H7 (cell line): Measurements from ENCODE around the gene CENPV. TPM values are rescaled to one million over a fixed set of nuclear protein-coding genes. Genes with fewer than 3 reads are reported as not detected.
"Not testable (repeated sequence)": the region's sequence is repeated elsewhere in the genome, so short reads cannot be mapped to it uniquely, and the experiment has no call there.

ENCODE experiments used
- DNase-seq: peaks from one replicate; pipeline ENCODE4 v3.0.0; 2012
- H3K27me3 ChIP-seq: 2 replicates; pipeline ENCODE4 v1.6.0; 2011; ENCODE audit warnings: mild to moderate bottlenecking, low read length; ENCODE audit not compliant: control insufficient read depth, insufficient read depth
- H3K36me3 ChIP-seq: replicated peaks from 2 replicates; pipeline ENCODE4 v1.5.1; 2011; ENCODE audit warnings: low read length; ENCODE audit not compliant: control insufficient read depth, insufficient read depth
- H3K4me3 ChIP-seq: 2 replicates; pipeline ENCODE4 v1.5.1; 2011; ENCODE audit warnings: low read depth, mild to moderate bottlenecking, control low read depth, low read length, moderate library complexity; ENCODE audit not compliant: insufficient read depth
- total RNA-seq: library from RNA; depleted of rRNA; stranded (reverse); fragments of >200 nt; shearing (Covaris generic); gene quantifications from 2 replicates; pipeline ENCODE4 v1.2.3, GENCODE V29; 2014

The CENPV gene
- total RNA-seq, 1 experiment from 2014 or later, result 159 TPM

DNA sequence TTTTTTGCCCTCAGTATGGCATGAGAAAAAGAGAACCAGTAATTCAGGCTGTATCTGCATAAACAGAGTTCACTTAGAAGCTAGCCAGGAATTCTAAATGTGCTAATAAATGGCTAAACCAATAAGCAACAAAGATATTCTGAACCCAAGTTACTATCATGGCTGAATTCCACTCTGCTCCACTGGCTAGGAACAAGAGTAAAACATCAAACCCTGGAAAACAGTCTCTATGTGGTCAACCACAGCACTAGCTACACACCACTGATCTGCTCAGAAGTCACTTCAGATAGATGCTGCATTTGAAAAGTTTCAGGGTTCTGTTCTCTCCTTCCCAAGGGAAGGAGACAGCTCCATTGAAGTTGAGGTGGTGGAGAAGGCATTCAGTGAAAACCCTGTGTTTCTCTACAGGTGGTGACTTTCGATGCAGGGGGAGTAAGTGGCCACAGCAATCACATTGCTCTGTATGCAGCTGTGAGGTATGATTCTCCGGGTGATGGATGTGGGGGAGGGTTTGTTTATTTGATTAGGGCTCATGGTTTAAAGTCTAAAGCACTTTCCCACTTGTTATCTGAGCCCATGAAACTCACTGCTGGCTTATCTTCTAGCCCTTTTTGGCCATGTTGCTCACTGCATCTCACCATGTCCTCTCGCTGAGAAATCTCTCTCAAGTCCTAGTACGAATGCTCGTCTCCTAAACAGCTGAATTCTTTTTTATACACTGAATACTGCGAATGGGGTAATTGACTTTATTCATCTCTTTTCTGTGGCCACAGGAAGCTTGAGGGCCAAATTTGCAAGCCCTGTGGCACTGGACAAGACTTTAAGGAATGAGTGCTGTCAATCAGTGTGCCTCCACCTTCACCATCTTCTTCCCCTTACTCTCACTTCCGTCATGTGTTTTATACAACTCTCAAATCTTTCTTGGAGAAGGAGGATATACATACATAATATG, 39.9 kb downstream of the CENPV start:
- peaks cover 4% of the 10 kb centered on the region for H3K36me3 ChIP-seq
- H3K27me3 ChIP-seq, result no peaks in the 10 kb centered on the region
- no peak overlapping the region for H3K4me3 ChIP-seq
- no peak for DNase-seq

DNA sequence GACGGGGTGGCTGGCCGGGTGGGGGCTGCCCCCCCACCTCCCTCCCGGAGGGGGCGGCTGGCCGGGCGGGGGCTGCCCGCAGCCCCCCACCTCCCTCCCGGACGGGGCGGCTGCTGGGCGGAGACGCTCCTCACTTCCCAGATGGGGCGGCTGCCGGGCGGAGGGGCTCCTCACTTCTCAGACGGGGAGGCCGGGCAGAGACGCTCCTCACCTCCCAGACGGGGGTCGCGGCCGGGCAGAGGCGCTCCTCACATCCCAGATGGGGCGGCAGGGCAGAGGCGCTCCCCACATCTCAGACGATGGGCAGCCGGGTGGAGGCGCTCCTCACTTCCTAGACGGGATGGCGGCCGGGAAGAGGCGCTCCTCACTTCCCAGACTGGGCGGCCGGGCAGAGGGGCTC, 41.2 kb downstream of the CENPV start:
- not testable (repeated sequence) for H3K36me3 ChIP-seq, DNase-seq, H3K4me3 ChIP-seq, H3K27me3 ChIP-seq

DNA sequence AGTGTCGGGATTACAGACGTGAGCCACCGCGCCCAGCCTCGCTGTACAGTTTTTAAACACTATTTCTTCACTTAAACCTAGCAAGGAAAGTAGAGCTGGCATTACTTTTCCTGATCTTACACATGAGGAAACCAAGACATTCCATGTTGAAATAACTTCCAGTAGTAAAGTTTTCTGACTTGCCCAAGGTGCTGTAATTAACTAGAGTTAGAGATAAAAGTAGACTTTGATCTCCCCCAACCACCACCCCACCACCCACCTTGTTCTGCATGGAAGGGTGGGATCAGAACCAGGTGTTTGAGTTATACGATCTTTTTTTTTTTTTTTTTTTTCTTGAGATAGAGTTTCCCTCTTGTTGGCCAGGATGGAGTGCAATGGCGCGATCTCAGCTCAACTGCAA, 47.1 kb downstream of the CENPV start:
- Histone ChIP-seq H3K4me3 (no peak overlapping the region), H3K27me3 (no peaks in the 10 kb centered on the region), H3K36me3 (no peaks in the 10 kb centered on the region; the same call in 1 of the 2 replicates)
- no peak for DNase-seq

DNA sequence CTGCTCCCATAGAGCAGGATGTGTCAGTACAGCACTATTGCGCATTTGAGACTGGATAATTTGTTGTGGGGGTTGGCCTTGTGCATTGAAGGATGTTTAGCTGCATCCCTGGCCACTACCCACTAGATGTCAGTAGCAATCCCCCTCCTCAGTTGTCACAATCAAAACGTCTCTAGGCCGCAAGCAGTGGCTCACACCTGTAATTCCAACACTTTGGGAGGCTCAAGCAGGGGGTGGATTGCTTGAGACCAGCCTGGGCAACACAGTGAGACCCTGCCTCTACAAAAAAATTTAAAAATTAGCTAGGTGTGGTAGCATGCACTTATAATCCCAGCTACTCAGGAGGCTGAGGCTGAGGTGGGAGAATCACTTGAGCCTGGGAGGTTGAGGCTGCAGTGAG, 48.4 kb downstream of the CENPV start:
- H3K4me3 ChIP-seq, result no peak overlapping the region
- DNase-seq, result peak; percentile 61
- no peaks in the 10 kb centered on the region for H3K36me3 ChIP-seq
- no peaks in the 10 kb centered on the region for H3K27me3 ChIP-seq

DNA sequence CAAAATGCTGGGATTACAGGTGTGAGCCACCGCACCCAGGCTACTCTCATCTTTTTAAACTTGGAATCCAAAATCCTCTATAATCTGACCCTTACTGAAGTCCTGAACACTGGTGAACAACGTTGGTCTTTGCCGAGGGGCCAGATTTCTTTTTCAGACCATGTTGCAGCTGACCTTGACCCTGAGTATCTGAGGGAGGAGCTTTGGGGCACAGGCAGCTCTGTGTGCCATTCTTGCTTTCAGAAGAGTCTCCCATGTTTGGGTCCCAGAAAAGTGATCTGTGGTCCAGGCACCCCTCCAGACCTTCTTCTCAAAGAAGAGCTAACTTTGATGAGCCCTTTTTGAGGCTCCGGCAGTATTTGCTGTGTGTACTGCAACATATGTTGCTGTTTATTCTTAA, 50.4 kb downstream of the CENPV start:
- DNase-seq, result no peak
- H3K4me3 ChIP-seq, result no peak overlapping the region
- H3K36me3 ChIP-seq, result no peaks in the 10 kb centered on the region
- no peaks in the 10 kb centered on the region for H3K27me3 ChIP-seq

DNA sequence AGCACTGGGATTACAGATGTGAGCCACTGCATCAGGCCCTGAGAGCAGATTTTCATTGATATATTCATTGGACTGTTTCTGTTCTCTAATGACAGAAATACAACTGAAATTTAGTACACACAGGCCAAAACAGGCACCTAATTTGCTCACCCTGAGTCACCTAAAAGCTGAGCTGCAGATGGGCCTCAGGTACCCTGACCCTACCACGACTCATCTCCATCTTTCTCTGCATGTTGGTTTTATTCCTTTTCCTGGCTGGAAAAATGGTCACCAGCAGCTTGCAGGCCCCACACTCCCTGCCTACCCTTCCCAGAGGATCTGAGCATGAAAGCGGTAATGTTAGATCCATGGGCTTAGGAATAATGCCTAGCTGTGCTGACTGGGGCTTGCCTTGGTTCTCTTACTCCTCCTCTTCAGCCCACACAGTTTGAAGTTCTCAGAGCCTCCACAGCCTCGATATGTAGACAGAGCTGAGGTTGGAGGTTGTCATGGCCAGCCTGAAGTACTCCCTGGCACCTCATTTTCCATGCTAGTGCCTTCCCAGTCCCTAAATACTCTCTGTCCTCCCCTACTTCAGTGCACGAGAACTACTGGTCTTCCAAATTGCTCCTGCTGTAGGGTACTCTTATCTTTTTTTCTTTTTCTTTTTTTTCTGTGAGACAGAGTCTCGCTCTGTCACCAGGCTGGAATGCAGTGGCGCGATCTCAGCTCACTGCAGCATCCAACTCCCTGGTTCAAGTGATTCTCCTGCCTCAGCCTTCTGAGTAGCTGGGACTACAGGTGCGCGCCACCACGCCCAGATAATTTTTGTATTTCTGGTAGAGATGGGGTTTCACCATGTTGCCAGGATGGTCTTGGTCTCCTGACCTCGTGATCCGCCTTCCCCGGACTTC, 51.1 kb downstream of the CENPV start:
- Histone ChIP-seq H3K4me3 (no peak overlapping the region), H3K27me3 (no peaks in the 10 kb centered on the region), H3K36me3 (no peaks in the 10 kb centered on the region)
- DNase-seq, result no peak

DNA sequence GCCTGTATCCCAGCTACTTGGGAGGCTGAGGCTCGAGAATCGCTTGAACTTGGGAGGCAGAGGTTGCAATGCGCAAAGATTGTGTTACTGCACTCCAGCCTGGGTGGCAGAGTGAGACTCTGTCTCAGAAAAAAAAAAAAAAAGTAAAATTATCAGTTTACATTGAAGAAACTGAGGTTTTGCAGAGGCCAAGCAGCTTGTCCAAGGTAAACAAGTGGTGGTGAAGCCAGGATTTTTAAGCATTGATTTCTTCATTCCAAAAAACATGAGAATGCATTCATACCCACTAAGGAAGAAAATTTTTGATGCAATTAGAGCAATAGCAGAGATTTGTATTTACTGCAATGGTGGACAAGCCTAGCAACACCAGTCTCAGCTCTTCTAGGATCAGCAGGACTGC, 52.7 kb downstream of the CENPV start:
- H3K27me3 ChIP-seq, result no peaks in the 10 kb centered on the region
- no peak overlapping the region for H3K4me3 ChIP-seq
- no peak for DNase-seq
- no peaks in the 10 kb centered on the region for H3K36me3 ChIP-seq

DNA sequence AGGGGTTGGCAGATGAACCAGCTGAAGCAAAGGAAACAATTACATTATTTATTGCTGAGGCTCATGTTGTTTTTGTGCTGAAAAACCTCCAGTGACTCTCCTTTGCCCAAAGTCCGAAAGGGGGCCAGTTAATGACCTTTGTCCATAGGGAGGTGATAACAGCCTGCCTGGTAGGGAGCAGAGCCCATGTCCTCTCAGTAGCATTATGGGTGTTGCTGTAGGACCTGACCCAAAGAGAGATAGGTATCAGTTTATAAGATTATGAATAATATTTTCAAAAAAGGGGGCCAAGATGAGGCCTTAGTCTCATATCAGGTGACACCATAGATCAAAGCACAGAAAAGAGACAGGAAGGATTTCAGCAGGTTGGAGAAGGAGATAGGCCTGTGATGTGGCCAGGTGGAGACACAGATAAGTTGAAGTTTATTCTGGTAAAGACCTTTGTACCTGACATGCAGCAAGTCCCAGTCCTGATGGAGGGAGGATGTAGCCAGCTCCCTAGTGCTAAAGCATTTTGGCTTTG, 55.1 kb downstream of the CENPV start:
- no peaks in the 10 kb centered on the region for H3K36me3 ChIP-seq
- no peak overlapping the region for H3K4me3 ChIP-seq
- no peak for DNase-seq
- no peaks in the 10 kb centered on the region for H3K27me3 ChIP-seq

DNA sequence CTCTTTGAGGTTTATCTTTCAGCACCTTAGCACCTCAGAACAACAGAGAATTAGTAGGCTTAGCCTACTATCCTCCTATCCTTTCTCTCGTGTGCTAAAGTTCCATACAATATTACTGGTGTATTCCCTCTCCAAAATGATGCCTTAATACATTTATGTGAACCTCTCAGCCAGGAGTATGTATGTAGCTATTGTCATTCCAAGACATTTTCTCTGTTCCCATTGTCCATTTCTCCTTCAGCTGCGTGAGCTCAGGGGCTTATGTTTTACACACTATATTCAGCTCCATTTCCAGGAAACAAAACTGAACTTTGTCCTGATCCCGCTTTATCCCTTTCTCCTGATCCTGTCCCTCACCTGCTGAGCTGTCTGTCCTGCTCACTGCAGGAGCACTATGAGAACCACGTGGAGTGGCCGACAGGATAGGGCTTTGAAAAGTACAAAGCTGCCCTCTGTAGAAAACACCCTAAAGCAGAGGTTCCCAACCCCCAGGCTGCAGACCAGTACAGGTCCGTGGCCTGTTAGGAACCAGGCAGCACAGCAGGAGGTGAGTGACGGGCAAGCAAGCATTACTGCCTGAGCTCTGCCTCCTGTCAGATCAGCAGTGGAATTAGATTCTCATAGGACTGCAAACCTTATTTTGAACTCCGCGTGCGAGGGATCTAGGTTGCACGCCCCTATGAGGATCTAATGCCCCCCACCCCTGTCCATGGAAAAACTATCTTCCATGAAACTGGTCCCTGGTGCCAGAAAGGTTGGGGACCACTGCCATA, 55.7 kb downstream of the CENPV start:
- no peak for DNase-seq
- Histone ChIP-seq H3K4me3 (no peak overlapping the region), H3K27me3 (no peaks in the 10 kb centered on the region), H3K36me3 (no peaks in the 10 kb centered on the region)

DNA sequence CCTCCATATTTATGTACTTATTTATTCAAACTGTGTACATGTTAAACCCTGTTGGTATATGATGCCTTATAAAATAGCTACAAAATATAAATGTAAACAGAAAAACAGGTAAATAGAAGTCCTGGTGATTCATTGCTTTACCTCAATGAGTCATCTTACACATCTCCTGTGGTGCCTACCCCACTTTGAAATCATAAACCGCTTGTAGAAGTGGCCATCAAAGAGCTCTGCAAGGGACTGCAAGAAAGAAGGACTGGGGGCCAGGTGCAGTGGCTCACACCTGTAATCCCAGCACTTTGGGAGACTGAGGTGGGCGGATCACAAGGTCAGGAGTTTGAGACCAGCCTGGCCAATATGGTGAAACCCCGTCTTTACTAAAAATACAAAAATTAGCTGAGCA, 57.2 kb downstream of the CENPV start:
- H3K27me3 ChIP-seq, H3K4me3 ChIP-seq, DNase-seq, H3K36me3 ChIP-seq: not testable (repeated sequence)

DNA sequence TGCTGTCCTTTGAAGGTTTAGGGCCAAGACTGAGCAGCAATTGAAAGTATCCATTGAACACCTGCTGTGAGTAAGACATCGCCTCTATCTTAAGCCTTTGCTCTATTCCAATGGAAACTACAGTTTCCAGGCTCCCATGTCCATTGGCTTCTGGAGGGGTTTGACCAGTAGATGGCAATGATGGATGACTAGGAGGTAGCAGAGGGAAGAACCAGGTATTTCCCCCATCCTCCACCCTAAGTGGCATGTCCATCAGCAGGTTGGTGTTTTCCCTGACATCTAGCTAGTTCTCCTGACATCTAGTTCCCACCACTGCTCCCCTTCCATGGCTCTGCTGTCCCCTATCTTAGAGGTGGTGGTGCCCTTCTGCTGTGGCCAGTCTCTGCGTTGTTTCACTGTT, 58.7 kb downstream of the CENPV start:
- peak; percentile 37 for DNase-seq
- no peaks in the 10 kb centered on the region for H3K27me3 ChIP-seq
- H3K36me3 ChIP-seq, result no peaks in the 10 kb centered on the region
- no peak overlapping the region for H3K4me3 ChIP-seq

DNA sequence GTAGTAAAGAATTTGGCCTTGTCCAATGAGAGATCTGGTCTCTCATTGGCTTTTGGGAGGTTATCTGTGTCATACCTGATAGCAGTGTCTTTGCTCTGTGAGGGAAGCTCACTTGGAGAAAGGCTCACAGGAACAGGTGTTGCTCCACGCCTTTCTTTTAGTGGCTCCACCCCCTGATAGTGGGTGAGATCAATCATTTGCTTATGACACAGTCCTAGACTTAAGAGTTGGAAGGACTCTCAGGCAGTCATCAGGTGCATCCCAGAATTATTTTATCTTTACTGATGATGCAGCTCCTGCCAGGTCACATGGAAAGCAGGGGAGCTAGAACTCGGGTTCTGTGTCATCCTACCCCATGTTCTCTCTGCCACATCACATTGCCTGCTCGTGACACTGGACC, 59.3 kb downstream of the CENPV start:
- Histone ChIP-seq H3K27me3 (no peaks in the 10 kb centered on the region), H3K4me3 (no peak overlapping the region), H3K36me3 (no peaks in the 10 kb centered on the region)
- no peak for DNase-seq
